ENCODE measurements around the gene PBX1.

PBX1 gene

DNA sequence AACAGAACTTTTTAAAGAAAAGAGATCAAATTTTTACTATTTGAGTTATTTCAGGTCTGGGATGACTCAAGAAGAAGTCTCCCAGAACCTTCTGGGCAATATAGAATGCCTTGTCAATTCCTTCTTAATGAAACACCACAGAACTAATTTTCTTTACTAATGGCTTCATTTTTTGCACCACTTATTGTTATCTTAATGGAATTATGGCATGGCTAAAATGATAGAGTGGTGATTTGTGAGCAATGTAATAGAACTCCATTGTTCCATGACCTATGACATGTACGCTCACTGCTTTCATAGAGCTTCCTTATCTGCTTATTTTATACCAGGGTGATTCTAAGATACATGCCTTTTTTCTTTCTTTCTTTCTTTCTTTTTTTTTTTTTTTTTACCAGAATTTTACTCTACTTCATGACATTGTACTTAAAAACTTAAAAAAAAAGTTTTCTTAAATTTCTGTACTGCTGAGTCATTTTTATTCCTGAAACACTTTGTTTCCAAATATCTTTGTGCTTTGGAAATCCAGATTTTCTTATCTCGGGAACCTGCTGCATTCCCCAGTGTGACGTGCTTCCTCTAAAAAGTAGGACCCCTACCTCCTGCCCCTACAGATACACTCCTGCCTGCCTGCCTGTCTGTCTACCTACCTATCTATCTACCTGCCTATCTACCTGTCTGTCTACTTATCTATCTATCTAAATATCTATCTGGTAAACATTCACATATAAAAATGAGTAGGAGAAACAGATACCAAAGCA, 284.9 kb downstream of the PBX1 start:
- DNase-seq = no peak

DNA sequence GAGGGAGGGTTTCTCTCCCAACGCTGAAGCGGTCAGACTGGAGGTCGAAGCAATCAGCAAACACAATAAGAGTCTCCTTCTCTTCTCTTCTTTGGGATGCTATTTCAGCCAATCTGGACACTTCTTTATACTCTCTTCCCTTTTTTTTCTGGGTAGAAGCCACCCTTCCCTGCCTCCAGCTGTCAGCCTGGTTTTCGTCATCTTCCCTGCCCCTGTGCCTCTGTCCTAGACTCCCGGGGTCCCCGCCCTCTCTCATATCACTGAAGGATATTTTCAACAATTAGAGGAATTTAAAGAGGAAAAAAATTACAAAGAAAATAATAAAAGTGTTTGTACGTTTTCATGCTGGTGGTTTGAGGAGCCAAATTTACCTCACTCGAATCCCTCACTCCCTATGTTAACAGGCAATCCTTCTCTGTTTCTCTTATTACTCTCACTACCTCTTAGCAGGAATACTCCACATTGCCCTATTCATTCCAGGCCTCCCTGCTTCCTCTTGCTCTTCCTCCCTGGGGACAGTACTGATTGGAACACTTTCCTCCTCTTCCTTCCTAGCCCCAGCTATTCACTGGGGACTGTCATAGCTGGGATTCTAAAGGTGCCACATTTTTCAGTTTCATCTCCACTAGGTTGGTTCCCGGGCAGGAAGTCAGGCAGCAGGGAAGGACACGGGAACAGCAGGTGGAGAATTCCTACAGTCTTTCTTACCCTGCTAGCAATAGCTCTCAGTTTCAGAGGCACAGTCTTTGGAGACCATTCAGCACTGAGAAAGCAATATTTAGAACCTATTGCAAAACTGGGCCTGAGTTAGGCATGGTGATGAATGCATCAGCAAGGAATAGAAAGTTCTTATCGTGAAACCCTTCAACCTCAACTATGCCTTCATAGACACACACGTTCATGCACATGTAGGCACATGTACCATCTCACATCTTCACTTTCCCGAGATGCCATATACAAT, 288.0 kb downstream of the PBX1 start:
- no peak for DNase-seq

DNA sequence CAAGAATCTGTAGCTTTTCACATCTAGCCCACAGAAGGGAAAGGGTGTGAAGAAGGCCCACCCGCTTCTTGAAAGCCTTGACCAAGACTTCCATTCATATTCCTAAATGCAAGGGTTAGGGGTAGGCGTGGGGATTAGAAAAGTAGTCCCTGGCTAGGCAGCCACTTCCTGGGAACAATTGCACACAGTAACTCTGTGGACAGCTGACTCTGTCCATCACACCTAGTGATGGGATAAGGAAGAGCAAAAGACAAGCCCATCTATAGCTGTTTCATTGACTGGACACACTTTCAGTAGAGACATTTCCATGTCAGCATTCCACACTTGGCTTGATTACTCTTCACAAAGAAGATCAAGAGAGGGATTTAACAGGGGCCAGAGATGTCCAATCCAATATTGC, 294.2 kb downstream of the PBX1 start:
- DNase-seq = no peak

DNA sequence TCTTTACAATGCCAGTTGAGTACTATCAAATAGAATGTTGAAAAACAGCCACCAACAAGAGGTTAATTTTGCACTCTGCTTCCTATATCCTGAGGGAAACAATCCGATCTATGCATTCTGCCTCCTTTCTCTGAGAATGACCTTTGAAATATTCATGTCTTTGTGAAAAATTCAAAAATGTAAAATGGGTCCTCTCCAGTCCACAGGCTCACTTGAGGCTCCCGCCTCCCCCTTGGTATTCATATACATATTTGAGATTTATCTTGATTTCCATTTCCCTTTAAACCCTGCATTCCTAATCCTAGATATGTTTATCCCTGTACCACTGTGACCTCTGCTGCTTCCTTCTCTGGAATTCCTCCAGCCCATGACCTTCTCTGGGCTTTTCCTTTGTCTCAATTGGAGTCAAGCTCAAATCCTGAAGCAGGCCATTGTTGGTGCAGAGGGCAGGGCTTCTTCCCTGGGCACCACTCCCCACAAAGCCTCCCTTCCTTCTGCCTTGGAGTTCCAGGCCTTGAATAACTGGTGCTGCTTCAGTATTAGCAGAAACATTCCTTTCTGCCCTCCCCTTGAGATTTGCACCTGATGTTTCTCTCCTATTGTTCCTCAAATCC, 296.8 kb downstream of the PBX1 start:
- no peak for DNase-seq

DNA sequence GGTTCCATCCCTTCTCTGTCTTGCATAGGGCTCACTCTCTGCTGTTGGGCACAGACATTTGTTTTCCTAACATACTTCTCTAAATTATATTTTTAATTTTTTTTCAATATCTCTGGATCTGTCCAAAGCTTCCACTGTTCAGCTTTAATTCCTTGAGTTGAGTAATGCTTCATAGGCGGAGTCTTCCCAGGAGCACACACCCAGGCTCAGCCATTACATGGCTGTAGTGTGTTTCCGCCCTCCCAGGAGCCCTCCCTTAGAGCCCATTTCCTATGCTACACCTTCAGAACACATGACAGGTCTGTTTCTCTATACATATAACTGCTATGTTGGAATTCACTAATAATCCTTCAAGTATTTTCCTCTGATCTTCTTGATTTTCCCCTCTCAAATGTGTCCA, 297.4 kb downstream of the PBX1 start:
- DNase-seq = no peak

DNA sequence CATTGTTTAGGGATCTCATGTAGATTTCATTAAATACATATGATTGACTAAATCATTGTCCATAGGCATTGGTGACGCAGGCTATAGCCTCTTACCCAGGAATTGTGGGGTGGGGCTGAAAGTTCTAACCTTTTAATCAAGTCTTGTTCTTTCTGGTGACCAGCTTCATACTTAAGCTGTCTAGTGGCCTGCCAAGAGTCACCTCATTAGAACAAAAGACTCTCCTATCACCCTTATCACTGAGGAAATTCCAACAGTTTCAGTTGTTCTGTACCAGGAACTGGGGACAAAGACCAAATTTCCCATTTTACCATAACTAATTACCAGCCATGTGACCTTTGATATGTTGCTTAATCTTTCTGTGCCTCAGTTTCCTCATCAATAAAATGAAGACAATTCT, 298.5 kb downstream of the PBX1 start:
- no peak for DNase-seq

DNA sequence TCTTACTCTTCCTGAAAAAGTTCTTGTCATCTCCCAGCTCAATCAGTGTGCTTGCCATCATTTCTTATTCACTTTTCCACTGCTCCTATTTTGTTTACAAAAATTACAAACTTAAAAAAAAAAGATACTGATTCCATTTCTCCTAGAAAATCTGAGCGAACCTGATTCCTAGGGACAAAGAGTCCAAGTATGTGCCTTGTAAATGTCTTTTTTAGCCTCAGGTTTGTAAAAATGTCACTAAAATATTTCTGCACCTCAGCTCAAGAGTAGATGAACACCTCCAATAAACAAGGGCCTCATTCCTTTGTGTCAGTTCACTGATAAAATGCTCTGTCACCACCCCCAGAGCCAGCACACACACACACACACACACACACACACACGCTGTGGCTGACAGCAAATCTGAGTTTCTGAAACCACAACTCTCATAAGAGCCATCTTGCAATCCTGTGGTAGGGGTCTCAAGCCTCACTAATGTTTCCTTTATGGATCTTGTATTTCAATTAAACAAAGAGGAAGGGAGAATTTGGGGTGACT, 299.2 kb downstream of the PBX1 start:
- DNase-seq = no peak

DNA sequence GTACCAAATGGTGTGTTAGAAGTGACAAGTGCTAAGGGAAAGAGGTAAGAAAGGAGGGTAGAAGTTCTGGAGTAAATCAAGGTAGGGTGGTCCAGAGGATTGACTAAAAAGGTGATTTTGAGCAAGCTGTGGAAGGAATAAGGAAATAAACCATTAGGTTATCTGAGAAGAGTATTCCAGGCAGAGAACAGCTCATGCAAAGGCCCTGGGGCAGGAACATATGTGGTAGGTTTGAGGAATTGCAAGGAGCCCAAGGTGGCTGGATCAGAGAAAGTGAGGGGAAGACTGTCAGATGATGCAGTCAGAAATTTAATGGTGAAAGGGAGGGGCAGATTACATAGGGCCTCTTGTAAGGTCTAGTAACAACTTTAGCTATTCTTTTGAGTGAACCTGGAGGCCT, 302.6 kb downstream of the PBX1 start:
- no peak for DNase-seq

DNA sequence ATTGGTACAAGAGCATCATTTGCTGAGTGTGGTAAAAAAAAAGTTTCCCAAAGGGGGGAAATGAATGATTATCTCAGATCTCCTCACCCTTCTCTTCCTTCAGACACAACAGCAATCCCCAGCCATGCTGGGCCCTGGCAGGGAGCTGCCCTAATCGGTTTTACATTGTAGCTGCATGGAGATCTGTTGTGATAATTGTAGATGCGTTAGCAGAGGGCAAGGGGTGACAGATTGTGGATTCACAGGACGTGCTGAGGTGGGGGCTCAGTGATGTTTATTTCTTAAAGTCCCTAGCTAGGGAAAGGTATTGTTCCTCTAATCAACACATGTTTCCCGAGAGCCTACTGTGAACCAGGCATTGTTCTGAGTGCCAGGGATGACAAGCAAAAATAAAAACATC, 304.1 kb downstream of the PBX1 start:
- no peak for DNase-seq

DNA sequence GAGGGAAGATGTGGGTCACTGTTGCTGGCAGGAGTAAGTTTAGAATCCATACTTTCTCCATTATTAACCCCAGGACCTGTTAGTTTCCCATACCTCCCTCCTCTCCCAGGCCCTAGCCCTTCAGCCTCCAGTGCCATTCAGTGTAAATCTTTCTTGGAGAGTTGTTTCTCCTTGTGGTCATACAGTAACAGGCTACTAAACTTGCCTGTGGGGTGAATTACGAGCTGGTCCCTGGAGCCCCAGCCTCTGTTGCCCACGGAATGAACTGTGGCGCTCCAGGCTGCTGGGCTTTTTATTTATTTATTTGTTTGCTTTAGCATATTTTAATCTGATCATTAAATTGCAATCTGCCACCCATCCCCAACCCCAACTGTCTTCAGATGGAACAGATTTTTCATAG, 305.2 kb downstream of the PBX1 start:
- DNase-seq = no peak

DNA sequence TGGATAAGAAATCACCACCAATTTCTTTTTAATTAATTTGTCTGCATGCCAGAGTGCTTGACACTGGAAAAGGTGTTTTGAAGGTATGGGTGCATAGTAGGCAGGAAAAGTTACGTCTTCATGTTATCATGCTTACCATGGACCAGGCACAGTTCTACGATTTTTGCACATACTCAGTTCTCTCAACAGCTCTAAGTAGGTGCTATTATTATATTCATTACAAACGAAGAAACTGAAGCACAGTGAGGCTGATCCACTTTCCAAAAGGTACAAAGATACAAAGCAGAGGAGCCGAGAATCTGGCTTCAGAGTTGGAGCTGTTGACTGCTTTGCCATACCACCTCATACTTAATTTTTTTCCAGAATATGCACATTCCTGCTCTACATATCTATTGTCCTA, 306.4 kb downstream of the PBX1 start:
- DNase-seq = no peak

DNA sequence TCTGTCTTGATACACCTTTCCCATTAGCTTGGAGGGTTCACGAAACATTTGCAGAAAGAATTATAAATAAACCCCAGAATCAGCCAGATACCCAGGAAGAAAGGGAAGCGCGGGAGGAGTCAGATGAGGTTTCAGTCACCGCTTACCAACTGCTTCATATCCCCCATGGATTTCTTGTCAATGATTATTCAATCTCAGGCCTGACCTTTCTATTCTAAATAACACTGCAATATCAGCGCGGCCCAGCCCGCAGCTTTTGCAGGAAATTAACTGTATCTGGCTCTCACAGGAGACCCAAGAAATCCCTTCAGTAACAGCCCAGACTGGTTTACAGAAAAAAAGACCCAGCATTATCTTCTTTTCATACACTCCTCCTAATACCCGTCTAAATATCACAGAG, 308.6 kb downstream of the PBX1 start:
- DNase-seq = no peak

DNA sequence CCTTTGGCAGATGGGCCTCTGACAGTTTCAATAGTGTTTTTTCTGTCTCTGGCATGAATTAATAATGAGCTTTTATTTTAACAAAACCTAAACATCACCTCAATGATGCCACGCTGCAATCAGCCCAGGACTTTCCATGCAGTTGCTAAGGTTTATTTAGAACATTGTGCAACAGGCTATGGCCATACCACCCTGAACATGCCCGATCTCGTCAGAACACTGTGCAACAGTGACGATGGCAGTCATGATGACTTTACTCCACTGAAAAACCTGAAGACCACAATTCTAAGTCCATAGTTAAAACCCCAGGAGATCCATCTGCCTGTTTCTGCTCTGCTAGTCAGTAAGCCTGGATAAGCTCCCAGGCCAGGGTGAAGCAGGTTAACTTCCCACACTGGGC, 310.0 kb downstream of the PBX1 start:
- no peak for DNase-seq

DNA sequence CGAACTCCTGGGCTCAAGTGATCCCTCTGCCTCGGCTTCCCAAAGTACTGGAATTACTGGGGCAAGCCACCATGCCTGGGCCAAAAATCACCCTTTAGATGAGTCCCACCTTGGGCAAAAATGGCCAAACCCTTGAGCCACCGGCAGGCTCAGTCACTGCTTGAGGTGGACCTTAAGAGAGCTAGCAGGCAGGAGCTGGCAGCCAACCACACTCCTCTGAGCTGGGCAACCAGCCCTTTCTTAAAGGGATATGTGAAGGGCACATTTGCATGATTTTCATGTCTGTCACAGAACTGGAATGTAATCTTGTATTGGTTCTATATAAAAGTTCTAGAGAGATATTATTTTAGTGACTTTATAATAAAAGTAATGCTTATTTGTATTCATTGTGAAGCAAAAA, 316.5 kb downstream of the PBX1 start:
- no peak for DNase-seq

DNA sequence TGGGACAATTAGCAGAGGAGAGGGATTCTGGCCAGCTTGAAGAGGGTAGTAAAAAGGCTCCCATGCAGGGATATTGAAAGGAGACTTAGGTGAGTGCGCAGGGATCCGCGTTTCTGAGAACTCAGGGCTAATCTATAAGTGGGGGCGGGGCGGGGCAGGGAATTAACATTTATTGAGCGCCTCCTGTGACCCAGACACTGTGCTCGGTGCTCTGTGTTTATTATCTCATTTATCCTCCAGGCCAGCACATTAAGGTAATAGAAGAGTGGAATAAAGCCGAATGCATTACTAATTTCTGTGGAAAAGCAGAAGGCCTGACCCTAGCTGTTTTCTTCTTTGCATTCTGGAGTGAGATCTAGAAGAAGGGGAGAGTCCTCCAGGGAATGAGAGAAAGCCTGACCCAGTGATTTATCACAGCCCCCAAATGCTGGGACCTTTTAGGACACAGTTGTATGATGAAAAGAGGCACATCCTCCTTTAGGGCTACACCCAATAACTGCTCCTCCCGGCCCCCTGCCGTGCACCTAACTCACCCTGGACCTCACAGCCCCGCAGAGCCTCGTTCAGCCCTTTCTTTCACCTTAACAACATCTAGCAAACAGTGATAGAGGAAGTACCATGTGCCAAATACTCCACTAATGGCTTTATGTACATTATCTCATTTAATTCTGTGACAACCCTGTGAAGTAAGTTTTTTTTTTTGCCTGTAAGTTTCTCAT, 317.6 kb downstream of the PBX1 start:
- no peak for DNase-seq

DNA sequence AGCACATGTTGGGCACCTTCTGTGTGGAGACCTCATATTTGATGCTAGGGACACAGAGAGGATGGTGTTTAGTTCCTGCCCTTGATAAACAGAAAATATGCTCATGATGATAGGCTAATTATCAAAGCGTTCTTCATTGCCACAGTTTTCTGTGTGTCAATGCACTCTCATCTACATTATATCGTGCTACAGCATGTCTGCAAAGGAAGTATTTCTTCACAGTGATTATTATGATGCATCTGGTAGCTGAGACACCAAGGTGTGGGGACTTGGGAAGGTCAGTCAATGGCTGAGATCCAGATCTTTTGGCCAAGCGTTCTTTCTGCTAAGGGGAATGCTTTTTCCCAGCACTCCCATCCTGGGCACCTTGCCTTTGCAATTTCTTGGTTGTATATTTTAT, 321.2 kb downstream of the PBX1 start:
- DNase-seq = no peak

DNA sequence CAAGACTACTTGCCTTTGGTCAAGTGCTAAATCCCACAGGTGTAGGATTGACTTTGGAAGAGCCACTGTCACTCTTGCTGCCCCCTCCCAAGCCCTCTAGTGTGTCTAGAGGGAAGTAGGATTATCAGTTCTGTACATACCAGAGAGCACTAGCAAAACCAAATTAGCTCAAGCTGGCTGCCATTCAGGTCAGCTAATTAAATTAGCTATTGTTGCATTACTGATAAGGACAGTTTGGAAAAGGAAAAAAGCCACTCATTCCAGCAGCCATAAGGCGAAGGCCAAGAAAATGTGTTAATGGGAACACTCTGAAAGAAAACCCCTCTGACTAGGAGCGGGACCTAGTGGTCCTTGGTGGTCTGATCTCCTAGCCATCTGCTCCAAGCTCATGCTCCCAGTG, 321.7 kb downstream of the PBX1 start:
- DNase-seq = no peak

DNA sequence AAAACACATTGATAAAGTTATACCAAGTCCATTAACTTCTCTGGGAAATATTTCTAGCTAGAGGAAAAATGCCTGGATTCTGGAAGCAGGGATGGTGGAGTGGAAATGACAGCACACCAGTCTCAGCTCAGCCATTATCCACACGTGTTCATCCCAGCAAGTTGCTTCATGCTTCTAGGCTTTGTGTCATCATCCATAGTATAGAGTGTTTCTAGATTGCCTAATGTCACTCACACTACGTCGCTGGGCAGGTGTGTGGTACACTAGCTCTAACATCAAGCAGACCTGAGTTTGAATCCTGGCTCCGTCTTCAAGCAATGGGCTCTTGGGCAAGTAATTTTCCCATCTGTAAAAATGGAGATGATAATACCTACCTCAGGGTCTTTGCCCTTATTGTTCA, 326.3 kb downstream of the PBX1 start:
- no peak for DNase-seq

DNA sequence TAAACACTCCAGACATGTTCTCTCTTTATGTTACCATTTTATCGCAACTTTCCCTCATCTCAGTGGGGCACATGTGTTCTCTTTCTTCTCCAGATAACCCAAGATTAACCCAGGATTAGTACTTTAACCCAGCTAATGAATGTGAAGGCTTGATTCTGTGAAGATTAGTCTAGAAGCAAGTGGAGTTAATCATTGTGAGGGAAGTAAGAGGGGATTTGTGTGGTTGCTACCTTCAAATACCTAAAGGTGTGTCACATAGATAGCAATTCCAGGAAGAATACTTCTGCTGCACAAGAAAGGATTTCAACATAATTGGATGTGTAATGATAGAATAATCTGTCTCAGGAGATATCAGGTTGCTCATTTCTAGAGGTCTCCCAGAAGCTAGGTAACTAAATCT, 327.1 kb downstream of the PBX1 start:
- DNase-seq = no peak

DNA sequence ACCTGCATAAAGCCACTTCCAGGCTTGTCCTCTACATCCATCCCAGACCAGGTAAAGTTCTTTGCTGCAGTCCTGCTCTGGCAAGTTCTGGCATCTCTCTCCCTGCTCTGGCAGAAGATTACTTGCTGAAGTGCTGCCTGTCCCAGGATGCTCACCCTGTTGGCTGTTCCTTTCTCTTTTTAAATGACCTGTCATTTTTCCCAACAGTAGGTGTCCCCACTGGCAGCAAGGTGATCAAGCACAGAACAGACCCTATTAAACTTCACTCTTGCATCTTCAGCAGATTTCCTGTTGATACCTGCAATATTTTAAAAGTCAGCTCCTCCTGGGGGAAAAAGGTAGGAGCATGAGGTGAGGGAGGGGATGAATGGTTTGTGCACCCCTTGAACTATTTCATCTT, 332.6 kb downstream of the PBX1 start:
- peak; percentile 4 for DNase-seq

DNA sequence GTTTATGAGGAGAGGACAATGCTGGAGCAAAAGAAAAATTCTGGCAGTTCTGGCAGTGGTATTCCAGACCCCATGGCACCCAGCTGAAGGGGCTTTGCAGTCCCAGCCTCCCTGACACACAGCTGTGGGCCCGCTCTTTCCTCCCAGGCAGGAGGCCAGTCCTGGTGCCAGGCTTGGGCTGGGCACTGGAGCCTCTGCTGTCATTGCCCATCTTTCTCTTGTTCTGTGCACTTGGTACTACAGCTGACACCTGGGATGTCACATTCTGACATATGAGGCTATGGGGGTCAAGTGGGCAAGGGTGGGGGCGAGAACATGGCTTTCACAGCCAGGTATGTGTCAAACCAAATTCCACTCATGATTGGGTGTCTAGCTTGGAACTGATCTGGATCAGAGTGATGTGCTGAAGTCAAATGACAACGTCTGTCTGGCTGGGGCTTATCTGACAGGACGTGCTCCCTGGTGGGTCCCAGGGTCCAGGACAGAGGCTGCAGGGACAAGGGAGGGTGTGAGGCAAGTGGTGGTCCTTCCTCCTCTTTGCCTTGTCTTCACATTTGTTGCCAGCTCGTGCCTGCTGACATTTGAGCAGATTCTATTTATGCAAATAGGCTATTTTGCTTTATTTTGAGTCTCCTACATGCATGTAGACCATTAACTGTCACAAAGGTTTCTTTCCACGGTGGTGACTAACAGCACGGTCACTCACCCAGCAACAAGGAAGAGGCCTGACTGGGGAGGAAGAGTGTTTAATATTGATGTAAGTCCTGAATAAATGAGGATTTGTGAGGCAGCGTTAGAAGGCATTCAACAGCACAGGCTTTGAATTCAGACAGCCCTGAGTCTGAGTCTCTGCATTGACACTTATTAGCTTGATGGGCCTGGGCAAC, 336.3 kb downstream of the PBX1 start:
- DNase-seq = no peak

DNA sequence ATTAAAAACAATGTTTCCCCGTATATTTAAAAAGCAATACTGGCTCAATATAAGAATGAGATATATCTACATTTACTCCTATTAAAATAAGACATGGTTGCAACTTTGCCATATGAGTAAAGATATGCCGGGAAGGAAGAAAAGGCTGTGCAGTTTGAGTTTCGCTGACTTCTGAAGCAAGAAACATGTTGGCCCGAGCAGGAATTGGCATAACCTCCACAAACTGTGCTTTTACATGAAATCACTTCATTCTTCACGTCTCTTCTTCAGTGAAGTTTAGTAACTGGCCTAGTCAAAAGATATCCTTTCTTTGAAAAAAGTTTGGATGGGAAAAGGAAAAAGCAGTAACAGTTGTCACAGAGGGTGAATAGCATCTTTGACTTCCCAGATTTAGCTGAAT, 342.0 kb downstream of the PBX1 start:
- no peak for DNase-seq

All from hematopoietic multipotent progenitor cell treated with erythropoietin and hydrocortisone succinate and interleukin-3 and kit ligand, for 4 days (in vitro differentiated cells).